Measurements from ENCODE around the gene STAB2. TPM values are rescaled to one million over a fixed set of nuclear protein-coding genes. Genes with fewer than 3 reads are reported as not detected.

Gene STAB2
- total RNA-seq, 4 donors from 2014 or later = 0.27 to 0.81 TPM; not detected in 2

DNA sequence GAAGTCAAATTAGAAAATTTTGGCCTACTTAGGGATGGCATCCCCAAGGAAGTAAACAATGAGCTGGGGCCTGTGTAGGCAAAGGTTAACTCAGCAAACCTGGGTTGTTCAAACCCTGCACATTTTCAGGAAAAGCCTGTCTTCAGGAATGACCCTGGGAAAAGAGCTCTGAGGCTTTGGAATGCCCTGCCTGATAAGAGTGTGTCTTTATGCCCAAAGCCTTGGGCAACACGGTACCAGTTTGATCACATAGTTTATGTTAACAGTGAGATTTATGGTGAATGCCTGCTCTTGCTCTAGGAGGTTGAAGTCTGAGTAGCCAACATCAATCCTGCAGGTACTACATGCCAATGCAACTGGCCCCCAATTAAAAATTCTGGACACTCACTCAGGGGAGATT is 28.2 kb upstream of the STAB2 start:
- Histone ChIP-seq H3K36me3 (no peaks in the 10 kb centered on the region), H3K4me3 (no peak overlapping the region), H3K27me3 (peaks cover 8% of the 10 kb centered on the region), H3K4me1 (no peaks in the 10 kb centered on the region), H3K27ac (no peak overlapping the region), H3K9me3 (peaks cover 0 to 4% (median 0%) of the 10 kb centered on the region in 3 donors)
- TF ChIP-seq POLR2AphosphoS5 (IDR thresholded peaks at IDR 0.05) = no peak
- TF ChIP-seq POLR2A (IDR thresholded peaks at IDR 0.05) = no peak
- no peak for TF ChIP-seq EP300 (IDR thresholded peaks at IDR 0.05)
- TF ChIP-seq, protein P1, sequence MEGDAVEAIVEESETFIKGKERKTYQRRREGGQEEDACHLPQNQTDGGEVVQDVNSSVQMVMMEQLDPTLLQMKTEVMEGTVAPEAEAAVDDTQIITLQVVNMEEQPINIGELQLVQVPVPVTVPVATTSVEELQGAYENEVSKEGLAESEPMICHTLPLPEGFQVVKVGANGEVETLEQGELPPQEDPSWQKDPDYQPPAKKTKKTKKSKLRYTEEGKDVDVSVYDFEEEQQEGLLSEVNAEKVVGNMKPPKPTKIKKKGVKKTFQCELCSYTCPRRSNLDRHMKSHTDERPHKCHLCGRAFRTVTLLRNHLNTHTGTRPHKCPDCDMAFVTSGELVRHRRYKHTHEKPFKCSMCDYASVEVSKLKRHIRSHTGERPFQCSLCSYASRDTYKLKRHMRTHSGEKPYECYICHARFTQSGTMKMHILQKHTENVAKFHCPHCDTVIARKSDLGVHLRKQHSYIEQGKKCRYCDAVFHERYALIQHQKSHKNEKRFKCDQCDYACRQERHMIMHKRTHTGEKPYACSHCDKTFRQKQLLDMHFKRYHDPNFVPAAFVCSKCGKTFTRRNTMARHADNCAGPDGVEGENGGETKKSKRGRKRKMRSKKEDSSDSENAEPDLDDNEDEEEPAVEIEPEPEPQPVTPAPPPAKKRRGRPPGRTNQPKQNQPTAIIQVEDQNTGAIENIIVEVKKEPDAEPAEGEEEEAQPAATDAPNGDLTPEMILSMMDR (IDR thresholded peaks at IDR 0.05) = no peak
- 36 to 75% methylated on average over 1 of the region's 1 CpG for WGBS, 2 donors (ENCODE audit: low coverage in 1 of 2)
- no peak for ATAC-seq

DNA sequence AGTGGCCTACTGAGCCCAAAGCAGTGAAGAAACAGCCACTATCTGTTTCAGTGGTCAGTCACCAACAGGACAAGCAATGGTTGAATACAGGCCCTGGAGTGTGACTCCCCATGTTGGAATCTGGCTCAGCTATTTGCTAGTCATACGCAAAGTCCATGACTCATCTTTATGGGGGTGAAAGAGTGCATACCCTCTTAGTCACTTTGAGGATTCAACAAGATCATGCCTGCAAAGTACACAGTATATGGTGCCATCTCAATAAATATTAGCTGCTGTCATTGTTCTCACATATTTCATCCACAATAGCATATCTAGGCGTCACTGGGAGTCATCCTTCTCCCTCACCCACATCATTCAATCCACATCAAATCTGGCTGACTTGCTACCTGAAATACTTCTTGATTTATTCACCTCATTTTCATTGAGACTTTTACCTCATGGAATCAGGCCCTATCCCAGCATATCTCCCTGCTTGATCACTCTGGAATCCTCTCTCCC is 26.4 kb upstream of the STAB2 start:
- Histone ChIP-seq H3K36me3 (no peaks in the 10 kb centered on the region), H3K27me3 (peaks cover 3% of the 10 kb centered on the region), H3K4me3 (no peak overlapping the region), H3K4me1 (no peaks in the 10 kb centered on the region), H3K27ac (no peak overlapping the region), H3K9me3 (peaks cover 0 to 18% (median 0%) of the 10 kb centered on the region in 3 donors)
- WGBS, 2 donors (ENCODE audit: low coverage in 1 of 2) = 50 to 95% methylated on average over 2 of the region's 2 CpGs
- no peak for TF ChIP-seq EP300 (IDR thresholded peaks at IDR 0.05)
- TF ChIP-seq POLR2A (IDR thresholded peaks at IDR 0.05) = no peak
- TF ChIP-seq POLR2AphosphoS5 (IDR thresholded peaks at IDR 0.05) = no peak
- TF ChIP-seq, protein P1 (IDR thresholded peaks at IDR 0.05) = no peak
- no peak for ATAC-seq

- Histone ChIP-seq H3K4me3 (no peak overlapping the region), H3K36me3 (no peaks in the 10 kb centered on the region), H3K27ac (no peak overlapping the region), H3K4me1 (no peaks in the 10 kb centered on the region), H3K9me3 (peaks cover 0 to 22% (median 0%) of the 10 kb centered on the region in 3 donors), H3K27me3 (no peaks in the 10 kb centered on the region)
- ATAC-seq = no peak
- TF ChIP-seq, protein P1 (IDR thresholded peaks at IDR 0.05) = no peak
- TF ChIP-seq POLR2AphosphoS5 (IDR thresholded peaks at IDR 0.05) = no peak
- TF ChIP-seq POLR2A (IDR thresholded peaks at IDR 0.05) = no peak
- no peak for TF ChIP-seq EP300 (IDR thresholded peaks at IDR 0.05)
- 40 to 88% methylated on average over 3 to 4 of the region's 5 CpGs for WGBS, 2 donors (ENCODE audit: low coverage in 1 of 2)
Measured at GRCh38 chr12:103561174-103561573, 25.9 kb upstream of the STAB2 start.

DNA sequence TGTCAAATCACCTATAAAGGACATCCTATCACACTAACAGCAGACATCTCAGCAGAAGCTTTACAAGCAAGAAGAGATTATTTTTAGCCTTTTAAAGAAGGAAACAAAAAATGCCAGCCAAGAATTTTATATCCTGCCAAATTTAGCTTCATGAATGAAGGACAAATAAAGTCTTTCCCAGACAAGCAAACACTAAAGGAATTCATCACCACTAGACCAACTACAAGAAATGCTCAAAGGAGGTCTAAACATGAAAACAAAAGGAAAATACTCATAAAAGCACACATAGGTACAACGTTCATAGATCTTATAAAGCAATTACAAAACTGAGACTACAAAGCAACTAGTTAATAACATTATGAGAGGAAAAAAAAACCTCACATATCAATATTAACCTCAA is 20.7 kb upstream of the STAB2 start:
- no peak for ATAC-seq
- TF ChIP-seq EP300 (IDR thresholded peaks at IDR 0.05) (no peak), POLR2A (IDR thresholded peaks at IDR 0.05) (no peak), POLR2AphosphoS5 (IDR thresholded peaks at IDR 0.05) (no peak)
- TF ChIP-seq, protein P1 (IDR thresholded peaks at IDR 0.05) = no peak
- Histone ChIP-seq H3K27ac (no peak overlapping the region), H3K4me1 (no peaks in the 10 kb centered on the region), H3K4me3 (no peak overlapping the region), H3K36me3 (no peaks in the 10 kb centered on the region), H3K27me3 (peaks cover 9% of the 10 kb centered on the region), H3K9me3 (peaks cover 0 to 29% (median 0%) of the 10 kb centered on the region in 3 donors)
- 75 to 82% methylated on average over 1 of the region's 1 CpG for WGBS, 2 donors (ENCODE audit: low coverage in 1 of 2)

DNA sequence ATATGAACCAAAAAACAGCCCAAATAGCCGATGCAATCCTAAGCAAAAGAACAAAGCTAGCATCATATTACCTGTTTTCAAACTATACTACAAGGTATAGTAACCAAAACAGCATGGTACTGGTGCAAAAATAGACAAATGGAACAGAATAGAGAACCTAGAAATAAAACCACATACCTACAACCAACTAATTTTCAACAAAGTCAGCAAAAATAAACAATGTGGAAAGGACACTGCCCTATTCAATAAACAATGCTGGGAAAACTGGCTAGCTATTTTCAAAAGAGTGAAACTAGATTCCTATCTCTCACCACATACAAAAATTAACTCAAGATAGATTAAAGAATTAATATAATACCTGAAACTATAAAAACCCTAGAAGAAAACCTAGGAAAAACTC is 17.8 kb upstream of the STAB2 start:
- TF ChIP-seq EP300 (IDR thresholded peaks at IDR 0.05) (no peak), POLR2AphosphoS5 (IDR thresholded peaks at IDR 0.05) (no peak)
- Histone ChIP-seq H3K27me3 (peaks cover 9% of the 10 kb centered on the region), H3K9me3 (peaks cover 0 to 22% (median 0%) of the 10 kb centered on the region in 3 donors), H3K36me3 (no peaks in the 10 kb centered on the region), H3K4me1 (no peaks in the 10 kb centered on the region), H3K27ac (no peak overlapping the region), H3K4me3 (no peak overlapping the region)
- no peak for ATAC-seq
- 74 to 100% methylated on average over 1 of the region's 1 CpG for WGBS, 2 donors (ENCODE audit: low coverage in 1 of 2)

Measured in gastroesophageal sphincter (tissue), 4 donors.